Activated CD8-positive, alpha-beta memory T cell treated with anti-CD3 and anti-CD28 coated beads for 36 hours (primary cell): Measurements from ENCODE around the gene IGSF6. TPM values are rescaled to one million over a fixed set of nuclear protein-coding genes. Genes with fewer than 3 reads are reported as not detected.
"Not testable (repeated sequence)": the region's sequence is repeated elsewhere in the genome, so short reads cannot be mapped to it uniquely, and the experiment has no call there.

Experiments
- CTCF ChIA-PET: fragments of 350-600 bp; sonication (Branson Sonifier 250); formaldehyde crosslinking; loops from one replicate; lab custom pipeline; 2021; ENCODE audit warnings: antibody characterized with exemption; lab: Charles Lee
- POLR2A ChIA-PET: fragments of 350-600 bp; sonication (Branson Sonifier 250); formaldehyde crosslinking; loops from one replicate; lab custom pipeline; 2021; ENCODE audit warnings: antibody characterized with exemption; lab: Charles Lee
- total RNA-seq, 2 experiments: library from RNA; stranded (reverse); gene quantifications; one replicate each; pipeline ENCODE4 v1.2.3, GENCODE V29; 2021

The IGSF6 gene
- total RNA-seq, 2 experiments from 2014 or later: 0.08 TPM

DNA sequence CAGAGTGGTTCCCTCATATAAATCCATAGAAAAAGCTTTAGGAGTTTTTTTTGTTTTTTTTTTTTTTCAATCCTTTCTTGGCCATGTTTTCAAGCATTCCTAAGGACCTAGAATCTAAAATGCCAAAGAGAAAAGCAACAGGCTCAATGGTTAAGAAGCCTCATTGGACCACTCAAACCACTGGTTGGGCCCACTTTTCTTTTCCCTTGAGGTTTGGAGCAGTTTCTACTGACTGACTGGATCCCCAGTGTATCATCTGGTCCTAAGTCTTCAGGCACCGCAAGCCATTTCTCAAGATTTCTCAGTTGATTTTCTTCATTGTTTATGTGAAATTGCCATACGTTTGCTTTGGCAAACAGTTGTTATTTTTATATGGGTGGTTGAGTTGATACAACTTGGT lies 38.6 kb downstream of the IGSF6 start:
- ChIA-PET POLR2A (no interaction called here), CTCF (no interaction called here)

DNA sequence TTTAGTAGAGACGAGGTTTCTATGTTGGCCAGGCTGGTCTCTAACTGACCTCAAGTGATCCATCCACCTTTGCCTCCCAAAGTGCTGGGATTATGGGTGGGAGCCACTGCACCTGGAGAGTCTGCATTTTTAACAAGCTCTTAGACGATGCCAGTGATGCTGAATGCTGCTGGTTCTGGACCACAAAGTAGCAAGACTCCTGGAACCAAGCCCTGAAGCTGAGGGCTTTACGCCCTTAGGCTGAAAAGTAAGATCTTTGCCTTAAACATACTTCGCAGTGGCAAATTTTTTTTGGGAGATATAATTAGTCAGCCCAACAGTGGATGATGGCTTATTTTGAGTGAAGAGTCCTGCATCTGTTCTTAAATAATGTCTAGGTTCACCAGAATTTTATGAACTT lies 39.0 kb downstream of the IGSF6 start:
- CTCF ChIA-PET: no interaction called here
- POLR2A ChIA-PET: no interaction called here

DNA sequence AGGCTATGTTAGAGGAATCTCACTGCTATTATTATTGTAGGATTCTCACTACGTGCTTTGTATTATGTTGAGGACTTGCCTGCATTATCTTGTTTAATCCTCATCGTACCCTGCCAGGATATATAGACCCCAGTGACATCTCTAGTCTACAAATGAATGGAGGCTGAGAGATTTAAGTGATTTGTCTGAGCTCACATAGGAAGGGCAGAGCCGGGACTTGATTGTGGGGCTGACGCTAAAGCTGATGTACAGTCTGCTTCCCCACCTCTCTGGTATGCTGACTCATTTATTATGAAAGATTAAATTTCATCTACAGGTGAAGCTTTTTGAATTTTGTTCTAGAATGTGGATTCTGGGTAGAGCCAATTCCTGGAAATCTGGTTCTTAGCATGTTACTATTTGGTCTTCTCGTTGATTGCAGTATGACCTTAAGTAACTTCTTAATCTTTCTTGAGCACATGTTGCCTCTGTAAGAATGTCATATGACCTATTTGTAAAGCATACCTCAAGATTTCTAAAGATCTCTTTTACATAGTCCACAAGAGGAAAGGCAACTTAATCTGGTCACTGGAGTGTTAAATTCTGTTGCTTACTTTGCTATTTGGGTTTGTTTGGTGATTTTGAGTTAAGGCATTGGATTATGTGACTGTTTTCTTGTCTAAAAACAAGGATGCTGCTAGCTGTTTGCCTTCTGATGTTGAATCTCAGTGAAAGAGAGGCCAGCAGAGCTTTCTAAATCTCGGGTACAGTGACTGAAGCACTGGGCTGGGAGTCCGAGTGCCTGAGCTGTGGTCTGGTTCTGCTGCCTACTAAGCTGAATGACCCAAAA lies 40.6 kb downstream of the IGSF6 start:
- ChIA-PET CTCF (interaction anchor here (1.4 kb wide), 1 partner anchor 15 kb away, joined by 4 read pairs; no protein-coding TSS in a partner anchor), POLR2A (interaction anchor here (0.6 kb wide), 1 partner anchor 16 kb away, joined by 3 read pairs; no protein-coding TSS in a partner anchor)

DNA sequence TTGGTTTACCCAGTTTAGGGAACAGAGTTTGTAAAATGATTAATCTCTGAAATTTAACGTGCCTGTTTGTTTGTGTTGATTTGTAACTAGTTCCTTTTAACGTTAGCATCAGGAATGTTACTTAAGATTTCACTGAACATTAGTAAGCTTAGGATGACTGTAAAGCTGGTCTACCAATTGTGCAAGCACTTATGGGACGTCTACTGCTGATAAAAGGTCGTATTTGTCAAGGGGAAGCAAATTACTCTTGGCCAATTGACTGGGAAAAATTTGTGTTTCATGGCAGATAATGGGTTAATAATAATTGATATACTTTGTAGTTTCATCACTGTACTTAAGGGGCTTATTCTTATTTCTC lies 41.2 kb downstream of the IGSF6 start:
- CTCF ChIA-PET: interaction anchor here (1.4 kb wide), 1 partner anchor 14 kb away, joined by 4 read pairs; no protein-coding TSS in a partner anchor
- POLR2A ChIA-PET: interaction anchor here (0.6 kb wide), 1 partner anchor 17 kb away, joined by 3 read pairs; no protein-coding TSS in a partner anchor

- ChIA-PET CTCF (interaction anchor here (1.4 kb wide), 1 partner anchor 14 kb away, joined by 4 read pairs; no protein-coding TSS in a partner anchor), POLR2A (no interaction called here)
These were observed 41.6 kb downstream of the IGSF6 start for GRCh38 chr16:21610766-21611165.

DNA sequence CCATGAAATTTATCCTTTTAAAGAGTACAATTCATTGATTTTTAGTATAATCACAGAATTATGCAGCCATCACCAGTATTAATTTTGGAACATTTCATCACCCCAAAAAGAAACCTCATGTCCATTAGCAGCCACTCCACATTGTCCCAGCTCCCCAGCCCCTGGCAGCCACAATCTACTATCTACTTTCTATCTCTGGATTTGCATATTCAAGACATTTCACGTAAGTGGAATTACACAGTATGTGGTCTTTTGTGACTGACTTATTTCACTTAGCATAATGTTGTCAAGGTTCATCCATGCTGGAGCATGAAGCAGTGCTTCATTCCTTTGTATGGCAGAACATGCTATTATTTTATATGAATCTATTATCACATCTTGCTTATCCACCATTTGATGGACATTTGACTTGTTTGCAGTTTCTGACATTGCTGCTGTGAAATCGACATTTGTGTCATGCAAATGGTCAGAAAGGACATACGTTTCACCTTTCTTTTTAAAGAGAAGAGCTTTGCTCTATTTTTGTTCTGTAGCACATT lies 42.3 kb downstream of the IGSF6 start:
- POLR2A ChIA-PET: no interaction called here
- CTCF ChIA-PET: no interaction called here

GRCh38 chr16:21608639-21609328 lies 43.6 kb downstream of the IGSF6 start:
- ChIA-PET CTCF (interaction anchor here (0.7 to 1.7 kb wide), 3 partner anchors 25 to 48 kb away, joined by 3 to 4 read pairs (median 3); no protein-coding TSS in a partner anchor), POLR2A (no interaction called here)

- POLR2A ChIA-PET, CTCF ChIA-PET: not testable (repeated sequence)
These were observed 46.6 kb downstream of the IGSF6 start for GRCh38 chr16:21605848-21606247.

DNA sequence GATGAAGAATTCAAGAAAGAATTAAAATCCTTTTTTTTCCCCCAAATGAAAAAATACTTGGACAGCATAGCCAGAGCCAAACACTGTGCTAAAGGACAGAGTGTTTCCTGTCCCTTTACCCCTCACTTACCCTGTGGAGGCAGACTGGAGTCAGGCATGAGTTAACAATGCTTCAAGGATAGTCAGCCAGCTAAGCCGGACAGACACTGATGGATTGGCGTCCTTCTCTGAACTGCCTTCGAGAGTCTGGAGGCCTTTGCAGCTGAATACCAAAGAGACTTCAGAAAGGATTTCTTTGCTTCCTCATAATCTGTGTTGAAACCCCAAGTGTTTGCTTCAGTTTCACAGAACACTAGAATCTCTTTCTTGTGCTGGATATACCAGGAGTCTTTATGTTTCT lies 48.5 kb downstream of the IGSF6 start:
- CTCF ChIA-PET: interaction anchor here (0.6 to 1.4 kb wide), 2 partner anchors 13 to 105 kb away, joined by 3 to 5 read pairs; no protein-coding TSS in a partner anchor
- POLR2A ChIA-PET: interaction anchor here (2.1 kb wide), 1 partner anchor 11 kb away, joined by 4 read pairs; no protein-coding TSS in a partner anchor

DNA sequence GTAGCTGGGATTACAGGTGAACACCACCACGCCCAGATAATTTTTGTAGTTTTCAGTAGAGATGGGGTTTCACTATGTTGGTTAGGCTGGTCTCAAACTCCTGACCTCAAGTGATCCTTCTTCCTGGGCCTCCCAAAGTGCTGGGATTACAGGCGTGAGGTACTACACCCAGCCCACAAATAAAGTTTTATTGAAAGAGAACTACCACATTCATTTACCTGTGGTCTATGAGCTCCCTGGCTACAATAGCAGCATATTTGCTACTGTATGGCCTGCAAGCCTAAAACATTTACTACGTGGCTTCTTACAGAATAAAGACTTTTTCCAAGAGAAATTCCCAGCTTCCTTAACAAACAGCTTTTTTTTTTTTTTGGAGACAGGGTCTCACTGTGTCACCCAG lies 49.6 kb downstream of the IGSF6 start:
- CTCF ChIA-PET: interaction anchor here (0.6 to 1.4 kb wide), 2 partner anchors 36 to 106 kb away, joined by 3 to 5 read pairs; no protein-coding TSS in a partner anchor
- POLR2A ChIA-PET: interaction anchor here (0.6 to 2.1 kb wide), 2 partner anchors 9 to 1017 kb away, joined by 4 read pairs; no protein-coding TSS in a partner anchor

DNA sequence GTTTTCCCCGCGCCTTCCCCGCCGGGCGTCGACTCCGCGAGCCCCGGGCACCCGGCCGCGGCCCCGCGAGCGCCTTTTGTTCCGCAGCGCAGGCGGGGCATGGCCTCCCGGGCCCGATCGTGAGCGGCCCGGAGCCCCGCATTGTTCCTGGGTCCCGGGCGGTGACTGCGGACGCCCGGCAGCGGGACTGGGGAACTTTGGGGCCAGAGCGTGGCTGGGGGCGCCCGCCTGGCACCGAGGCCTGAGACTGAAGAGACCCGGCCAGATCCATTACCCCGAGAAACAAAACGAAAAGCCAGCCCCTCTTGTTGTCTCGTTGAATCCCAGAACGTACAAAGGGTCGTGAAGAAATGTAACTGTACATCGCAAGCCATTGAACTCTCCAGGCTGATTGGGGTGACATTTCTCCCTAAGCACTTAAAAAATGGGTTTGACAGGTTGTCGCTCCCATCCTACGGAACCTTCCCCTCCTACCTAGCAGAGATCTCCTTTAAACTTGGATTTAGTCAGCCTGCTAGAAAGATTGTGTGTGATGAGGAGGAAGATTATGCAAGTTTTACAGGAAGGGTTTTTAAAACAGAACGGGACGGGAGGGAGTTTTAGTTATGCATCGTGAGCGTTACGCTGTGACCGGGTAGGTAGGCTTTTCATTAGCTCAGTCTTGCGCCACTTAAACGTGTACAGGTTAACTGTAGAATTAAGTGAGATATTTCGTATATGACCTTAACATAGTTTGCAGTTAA lies 52.2 kb downstream of the IGSF6 start:
- POLR2A ChIA-PET: no interaction called here
- CTCF ChIA-PET: interaction anchor here (0.9 to 1.0 kb wide), 2 partner anchors 38 to 40 kb away, joined by 3 read pairs; no protein-coding TSS in a partner anchor

GRCh38 chr16:21599122-21600030 lies 53.0 kb downstream of the IGSF6 start, which contains the start of gene METTL9:
Gene METTL9 (plus strand): TSS chr16:21599577. CDS start chr16:21599734, 157 bp downstream.
- POLR2A ChIA-PET: interaction anchor here (0.6 kb wide), 1 partner anchor 22 kb away, joined by 5 read pairs; no protein-coding TSS in a partner anchor
- CTCF ChIA-PET: no interaction called here

- ChIA-PET CTCF (interaction anchor here (0.6 kb wide), 1 partner anchor 215 kb away, joined by 5 read pairs; no protein-coding TSS in a partner anchor), POLR2A (interaction anchor here (0.6 kb wide), 2 partner anchors 39 to 775 kb away, joined by 4 to 5 read pairs; no protein-coding TSS in a partner anchor)
These were observed 53.7 kb downstream of the IGSF6 start for GRCh38 chr16:21598701-21599121.

GRCh38 chr16:21598206-21598605 lies 54.2 kb downstream of the IGSF6 start:
- POLR2A ChIA-PET: interaction anchor here (0.6 kb wide), 2 partner anchors 39 to 775 kb away, joined by 4 to 5 read pairs; no protein-coding TSS in a partner anchor
- CTCF ChIA-PET: interaction anchor here (0.6 kb wide), 1 partner anchor 215 kb away, joined by 5 read pairs; no protein-coding TSS in a partner anchor

DNA sequence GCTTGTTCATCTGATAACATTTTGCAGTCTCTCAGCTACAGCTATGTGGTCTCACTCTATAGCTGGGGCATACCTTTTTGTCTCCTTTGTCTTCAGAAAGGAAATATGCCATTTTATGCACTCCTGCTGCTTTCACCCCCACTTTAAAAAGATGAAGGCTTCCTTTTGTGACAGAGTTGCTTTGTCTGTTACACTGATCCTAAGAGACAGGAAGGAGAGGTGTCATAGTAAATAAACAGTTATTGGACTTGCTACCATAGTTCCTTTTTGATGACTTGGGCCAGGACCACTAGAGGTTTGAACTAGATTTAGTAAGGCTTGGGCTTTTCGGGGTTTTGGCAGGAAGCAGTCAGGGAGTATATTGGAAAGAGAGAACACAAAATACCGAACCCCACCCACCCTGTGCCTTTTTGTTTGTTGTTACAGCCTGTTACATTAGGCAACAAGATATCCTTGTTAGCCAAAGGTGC lies 54.8 kb downstream of the IGSF6 start:
- POLR2A ChIA-PET: no interaction called here
- CTCF ChIA-PET: interaction anchor here (1.0 to 1.3 kb wide), 2 partner anchors 14 kb away, joined by 4 read pairs; no protein-coding TSS in a partner anchor

DNA sequence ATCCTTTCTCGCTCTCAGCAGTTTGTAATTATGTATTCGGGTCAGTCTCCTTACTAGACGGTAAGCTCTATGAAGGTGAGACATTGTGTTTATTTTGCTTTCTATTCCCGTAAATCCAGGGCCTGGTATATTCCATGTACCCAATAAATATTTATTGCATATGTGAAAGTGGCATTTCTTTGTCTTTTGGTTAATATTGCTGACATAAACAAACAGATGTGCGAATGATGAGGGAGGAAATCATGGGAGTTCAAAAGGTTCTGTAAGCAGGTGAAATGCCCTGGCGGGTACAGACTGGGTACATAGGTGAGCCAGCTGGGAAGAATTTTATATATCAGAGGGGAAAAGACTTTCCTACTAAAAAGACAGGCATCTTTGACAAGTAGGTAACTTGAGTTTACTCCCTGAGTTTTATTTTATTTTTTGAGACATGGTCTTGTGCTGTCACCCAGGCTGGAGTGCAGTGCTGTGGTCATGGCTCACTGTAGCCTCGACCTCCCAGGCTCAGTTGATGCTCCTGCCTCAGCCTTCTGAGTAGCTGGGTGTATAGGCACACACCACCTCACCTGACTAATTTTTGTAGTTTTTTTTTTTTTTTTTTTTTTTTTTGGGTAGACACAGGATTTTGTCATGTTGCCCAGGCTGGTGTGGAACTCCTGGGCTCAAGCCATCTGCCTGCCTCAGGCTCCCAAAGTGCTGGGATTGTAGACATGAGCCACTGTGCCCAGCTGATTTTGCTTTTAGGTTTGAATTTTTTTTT lies 58.7 kb downstream of the IGSF6 start:
- ChIA-PET POLR2A (interaction anchor here (1.4 kb wide), 1 partner anchor 9 kb away, joined by 4 read pairs; no protein-coding TSS in a partner anchor), CTCF (interaction anchor here (1.0 kb wide), 1 partner anchor 47 kb away, joined by 6 read pairs; no protein-coding TSS in a partner anchor)
